ENCODE results near the gene FAM181A. TPM values are rescaled to one million over a fixed set of nuclear protein-coding genes. Genes with fewer than 3 reads are reported as not detected.

Gene FAM181A
- total and polyA plus RNA-seq, 7 donors: not detected

- Histone ChIP-seq H3K4me1 (peaks cover 0 to 28% (median 18%) of the 10 kb centered on the region in 4 donors), H3K9me3 (no peaks in the 10 kb centered on the region), H3K36me3 (peaks cover 37 to 96% (median 65%) of the 10 kb centered on the region in 4 donors), H3K27me3 (no peaks in the 10 kb centered on the region), H3K27ac (peak overlapping the region; percentile 59 to 92 (median 76)), H3K4me3 (no peak overlapping the region)
- intact Hi-C loops (cut with DNase I): no loop called here
- TF ChIP-seq POLR2A (IDR thresholded peaks at IDR 0.05): no peak
- TF ChIP-seq EP300 (IDR thresholded peaks at IDR 0.05): no peak
- TF ChIP-seq CTCF (IDR thresholded peaks at IDR 0.05): no peak
- no peak for TF ChIP-seq POLR2AphosphoS5 (IDR thresholded peaks at IDR 0.05)
- WGBS, 2 donors: 89 to 94% methylated on average over 5 of the region's 5 CpGs
- no peak for DNase-seq
Observed at GRCh38 chr14:93945070-93945399, 17.9 kb downstream of the FAM181A start.

- peaks cover 0 to 18% (median 8%) of the 10 kb centered on the region in 4 donors for H3K4me1 ChIP-seq
- peak overlapping the region; percentile 59 to 92 (median 76) for H3K27ac ChIP-seq
- H3K4me3 ChIP-seq: no peak overlapping the region
- H3K27me3 ChIP-seq: no peaks in the 10 kb centered on the region
- TF ChIP-seq EP300 (IDR thresholded peaks at IDR 0.05) (no peak), CTCF (IDR thresholded peaks at IDR 0.05) (no peak), POLR2A (IDR thresholded peaks at IDR 0.05) (no peak), POLR2AphosphoS5 (IDR thresholded peaks at IDR 0.05) (no peak)
- peaks cover 43 to 97% (median 67%) of the 10 kb centered on the region in 4 donors for H3K36me3 ChIP-seq
- DNase-seq: no peak
- 72 to 77% methylated on average over 6 of the region's 6 CpGs for WGBS, 2 donors
- H3K9me3 ChIP-seq: no peaks in the 10 kb centered on the region
- intact Hi-C loops (cut with DNase I): no loop called here
Observed at GRCh38 chr14:93946104-93946503, 19.0 kb downstream of the FAM181A start.

- Histone ChIP-seq H3K36me3 (peaks cover 43 to 93% (median 66%) of the 10 kb centered on the region in 4 donors), H3K27ac (peak overlapping the region; percentile 59 to 92 (median 76)), H3K4me1 (peaks cover 0 to 14% (median 7%) of the 10 kb centered on the region in 4 donors), H3K27me3 (no peaks in the 10 kb centered on the region), H3K9me3 (no peaks in the 10 kb centered on the region), H3K4me3 (no peak overlapping the region)
- TF ChIP-seq POLR2AphosphoS5 (IDR thresholded peaks at IDR 0.05): no peak
- TF ChIP-seq POLR2A (IDR thresholded peaks at IDR 0.05): no peak
- no peak for TF ChIP-seq EP300 (IDR thresholded peaks at IDR 0.05)
- DNase-seq: no peak
- WGBS, 2 donors: 65 to 85% methylated on average over 7 of the region's 7 CpGs
- intact Hi-C loops (cut with DNase I): no loop called here
Observed at GRCh38 chr14:93946541-93947090, 19.5 kb downstream of the FAM181A start.

- TF ChIP-seq CTCF (IDR thresholded peaks at IDR 0.05): no peak
- no peak for TF ChIP-seq EP300 (IDR thresholded peaks at IDR 0.05)
- no peak for TF ChIP-seq POLR2AphosphoS5 (IDR thresholded peaks at IDR 0.05)
- TF ChIP-seq POLR2A (IDR thresholded peaks at IDR 0.05): no peak
- Histone ChIP-seq H3K4me1 (peaks cover 0 to 16% (median 10%) of the 10 kb centered on the region in 4 donors), H3K4me3 (no peak overlapping the region), H3K36me3 (peaks cover 43 to 89% (median 63%) of the 10 kb centered on the region in 4 donors), H3K27ac (peak overlapping the region in 3 of 4 donors; percentile 68 to 92 (median 85)), H3K9me3 (no peaks in the 10 kb centered on the region), H3K27me3 (no peaks in the 10 kb centered on the region)
- no peak for DNase-seq
- WGBS, 2 donors: 81 to 89% methylated on average over 19 of the region's 19 CpGs
- intact Hi-C loops (cut with DNase I): no loop called here
Observed at GRCh38 chr14:93947282-93947681, 20.1 kb downstream of the FAM181A start.

GRCh38 chr14:93949511-93950075 is 22.4 kb downstream of the FAM181A start:
- no peak for DNase-seq
- intact Hi-C loops (cut with DNase I): no loop called here
- TF ChIP-seq CTCF (IDR thresholded peaks at IDR 0.05) (no peak), EP300 (IDR thresholded peaks at IDR 0.05) (no peak), POLR2AphosphoS5 (IDR thresholded peaks at IDR 0.05) (no peak), POLR2A (IDR thresholded peaks at IDR 0.05) (no peak)
- H3K27ac ChIP-seq: peak overlapping the region in 3 of 4 donors; percentile 68 to 92 (median 80)
- no peaks in the 10 kb centered on the region for H3K27me3 ChIP-seq
- H3K4me3 ChIP-seq: no peak overlapping the region
- peaks cover 0 to 38% (median 31%) of the 10 kb centered on the region in 4 donors for H3K4me1 ChIP-seq
- 82 to 93% methylated on average over 13 of the region's 13 CpGs for WGBS, 2 donors
- H3K9me3 ChIP-seq: no peaks in the 10 kb centered on the region
- peaks cover 31 to 86% (median 55%) of the 10 kb centered on the region in 4 donors for H3K36me3 ChIP-seq

Data from sigmoid colon (tissue), 7 donors.